HG03103 (cell line): ENCODE measurements around the gene FAM111B.

Experiments used
- ATAC-seq: cut with Tn5 transposase; IDR thresholded peaks from one replicate; pipeline ENCODE4 v1.9.1; 2021; ENCODE audit warnings: low read depth; ENCODE audit not compliant: unreplicated experiment

FAM111B gene

DNA sequence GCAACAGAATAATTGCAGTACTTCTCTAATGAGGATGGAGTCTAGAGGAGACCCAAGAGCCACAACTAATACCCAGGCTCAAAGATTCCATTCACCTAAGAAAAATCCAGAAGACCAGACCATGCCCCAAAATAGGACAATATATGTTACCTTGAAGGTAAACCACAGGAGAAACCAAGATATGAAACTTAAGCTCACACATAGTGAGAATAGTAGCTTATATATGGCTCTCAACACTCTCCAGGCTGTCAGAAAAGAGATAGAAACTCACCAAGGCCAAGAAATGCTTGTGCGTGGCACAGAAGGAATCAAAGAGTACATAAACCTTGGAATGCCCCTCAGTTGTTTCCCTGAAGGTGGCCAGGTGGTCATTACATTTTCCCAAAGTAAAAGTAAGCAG, 44.7 kb downstream of the FAM111B start:
- peak; percentile 41 for ATAC-seq

DNA sequence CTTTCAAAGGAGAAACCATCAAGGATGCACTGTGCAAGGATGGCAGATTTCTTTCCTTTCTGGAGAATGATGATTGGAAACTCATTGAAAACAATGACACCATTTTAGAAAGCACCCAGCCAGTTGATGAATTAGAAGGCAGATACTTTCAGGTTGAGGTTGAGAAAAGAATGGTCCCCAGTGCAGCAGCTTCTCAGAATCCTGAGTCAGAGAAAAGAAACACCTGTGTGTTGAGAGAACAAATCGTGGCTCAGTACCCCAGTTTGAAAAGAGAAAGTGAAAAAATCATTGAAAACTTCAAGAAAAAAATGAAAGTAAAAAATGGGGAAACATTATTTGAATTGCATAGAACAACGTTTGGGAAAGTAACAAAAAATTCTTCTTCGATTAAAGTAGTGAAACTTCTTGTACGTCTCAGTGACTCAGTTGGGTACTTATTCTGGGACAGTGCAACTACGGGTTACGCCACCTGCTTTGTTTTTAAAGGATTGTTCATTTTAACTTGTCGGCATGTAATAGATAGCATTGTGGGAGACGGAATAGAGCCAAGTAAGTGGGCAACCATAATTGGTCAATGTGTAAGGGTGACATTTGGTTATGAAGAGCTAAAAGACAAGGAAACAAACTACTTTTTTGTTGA, 45.4 kb downstream of the FAM111B start:
- ATAC-seq, result peak; percentile 74

DNA sequence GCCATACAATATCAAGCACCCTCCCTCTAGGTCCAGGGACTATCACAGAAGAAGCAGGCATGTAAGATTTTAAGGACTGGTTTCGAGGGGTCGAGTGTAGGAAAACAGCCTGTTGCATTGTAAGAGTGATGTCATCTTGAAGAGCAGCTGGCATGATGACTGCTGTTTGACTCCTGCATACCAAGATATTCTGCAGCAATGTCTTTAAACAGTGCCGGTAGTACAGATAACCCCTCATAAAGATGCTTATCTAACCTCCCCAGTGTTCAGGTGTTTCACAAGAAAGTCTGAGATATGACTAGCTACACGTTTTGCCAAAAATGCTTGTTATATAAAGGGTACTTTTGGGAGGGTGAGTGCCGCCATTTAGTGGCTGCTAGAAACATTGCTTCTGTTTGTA, 47.6 kb downstream of the FAM111B start:
- no peak for ATAC-seq

DNA sequence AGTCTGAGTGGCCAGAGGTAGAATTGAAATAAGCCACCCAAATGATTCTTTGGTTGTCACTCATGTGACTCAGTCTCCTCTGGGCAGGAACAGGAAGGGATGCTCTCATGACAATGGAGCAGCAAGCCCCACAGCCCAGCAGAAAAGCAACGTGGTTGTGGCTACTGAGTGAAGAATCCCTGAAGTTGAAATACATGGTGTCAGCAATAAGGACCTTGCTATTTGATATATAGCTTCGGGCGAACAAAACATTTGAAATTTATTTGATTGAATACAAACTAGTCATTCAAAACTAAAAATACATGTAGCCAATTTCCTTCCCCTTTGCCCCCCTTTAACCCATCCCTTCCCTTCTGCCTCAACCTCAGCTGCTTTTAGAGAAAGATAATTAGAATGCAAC, 50.4 kb downstream of the FAM111B start:
- no peak for ATAC-seq

DNA sequence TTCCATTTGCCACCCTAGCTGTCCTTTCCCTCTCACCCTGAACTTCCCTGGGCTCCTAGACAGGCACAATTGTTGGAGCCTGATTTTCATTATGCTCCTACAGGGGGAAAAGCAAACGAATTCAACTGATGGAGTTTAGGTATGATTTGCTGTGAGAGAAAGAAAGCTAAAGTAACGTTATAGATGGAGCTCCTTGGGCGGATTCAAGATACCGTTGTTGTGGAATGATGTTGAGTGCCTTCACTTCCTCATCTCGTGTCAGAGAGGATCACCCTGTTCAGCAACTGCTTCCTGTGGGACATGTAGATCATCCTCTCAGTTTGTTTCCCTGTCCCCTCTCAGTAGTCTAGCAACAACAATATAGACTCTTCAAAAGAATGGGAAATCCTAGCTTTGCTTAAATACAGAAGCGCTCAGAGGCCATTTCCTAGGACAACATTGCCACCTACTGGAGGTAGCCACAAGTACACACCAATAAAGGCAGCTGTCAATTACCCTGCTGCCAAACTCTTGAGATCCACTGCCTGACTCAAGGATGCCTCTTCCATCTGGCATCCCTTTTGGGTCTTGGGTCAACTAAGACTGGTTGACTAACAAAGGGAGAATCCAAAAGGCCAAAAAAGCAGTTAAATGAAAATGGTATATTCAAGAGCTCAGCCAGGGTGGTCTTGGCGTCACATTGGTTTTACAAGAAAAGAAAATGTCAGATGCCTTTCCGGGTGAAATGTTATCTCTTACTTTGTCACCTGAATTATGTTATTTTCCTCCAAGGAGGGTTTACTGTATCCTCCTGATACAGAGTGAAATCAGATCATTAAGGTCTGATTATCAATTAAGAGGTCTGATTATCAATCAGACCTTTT, 51.4 kb downstream of the FAM111B start:
- ATAC-seq, result peak; percentile 93

DNA sequence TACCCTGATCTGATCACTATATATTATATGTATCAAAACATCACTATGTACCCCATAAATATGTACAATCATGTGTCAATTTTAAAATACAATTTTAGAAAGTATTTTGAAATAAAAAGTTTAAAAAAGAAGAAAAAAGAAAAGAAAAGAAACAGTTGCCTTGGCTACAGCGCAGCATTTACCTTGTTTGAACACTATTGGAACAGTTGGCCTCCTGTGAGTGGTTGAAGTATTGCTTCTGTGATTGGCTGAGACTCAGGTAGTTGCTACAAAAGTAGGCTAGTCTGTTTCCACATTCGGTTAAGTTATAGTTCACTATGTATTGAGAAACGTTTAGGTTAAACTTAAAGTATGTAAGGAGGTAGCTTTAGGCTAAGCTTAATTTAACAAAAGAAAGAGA, 57.0 kb downstream of the FAM111B start:
- no peak for ATAC-seq

DNA sequence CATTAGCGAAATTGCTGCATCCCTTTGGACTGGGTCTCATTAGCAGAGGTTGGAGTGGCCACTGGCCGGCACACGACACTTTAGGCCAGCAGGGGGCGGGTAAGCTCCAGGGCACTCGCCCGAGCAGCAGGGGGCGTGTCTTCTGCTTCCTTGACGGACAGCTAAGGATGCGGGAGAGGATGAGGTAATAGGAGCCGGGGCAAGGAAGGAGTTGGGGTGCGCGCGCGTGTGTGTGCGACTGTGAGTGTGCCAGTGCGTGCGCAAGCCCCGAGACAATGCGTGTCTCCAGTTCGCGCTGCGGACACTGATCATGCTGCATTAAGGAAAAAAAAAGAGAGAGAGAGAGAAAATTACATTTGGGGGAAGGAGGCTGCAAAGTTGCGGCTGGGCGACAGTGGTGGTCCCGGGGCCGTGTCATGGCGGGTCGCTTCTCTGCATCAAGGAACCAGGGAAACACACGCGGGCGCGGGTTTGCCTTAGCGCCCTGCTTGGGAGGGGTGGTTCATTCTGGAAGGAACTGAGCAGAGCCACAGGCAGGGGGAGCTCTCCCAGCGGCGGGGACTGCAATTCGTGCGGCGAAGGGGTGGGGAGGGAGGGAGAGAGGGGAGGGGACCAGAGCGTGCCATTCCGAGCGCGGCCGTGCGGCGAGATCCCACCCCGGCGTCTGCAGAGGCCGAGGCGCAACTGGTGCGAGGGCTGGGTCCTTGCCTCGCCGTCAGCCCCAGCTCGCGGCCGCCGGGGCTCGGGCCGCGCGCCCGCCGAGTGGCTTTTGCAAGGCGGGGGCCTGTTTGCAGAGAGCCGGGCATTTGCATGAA, 64.7 kb downstream of the FAM111B start, which contains the start of gene DTX4:
DTX4 (plus strand) TSS at position 625 of the 815 bp plus-strand sequence. CDS start 464 bp downstream, outside the sequence.
- ATAC-seq, result peak; percentile 61

DNA sequence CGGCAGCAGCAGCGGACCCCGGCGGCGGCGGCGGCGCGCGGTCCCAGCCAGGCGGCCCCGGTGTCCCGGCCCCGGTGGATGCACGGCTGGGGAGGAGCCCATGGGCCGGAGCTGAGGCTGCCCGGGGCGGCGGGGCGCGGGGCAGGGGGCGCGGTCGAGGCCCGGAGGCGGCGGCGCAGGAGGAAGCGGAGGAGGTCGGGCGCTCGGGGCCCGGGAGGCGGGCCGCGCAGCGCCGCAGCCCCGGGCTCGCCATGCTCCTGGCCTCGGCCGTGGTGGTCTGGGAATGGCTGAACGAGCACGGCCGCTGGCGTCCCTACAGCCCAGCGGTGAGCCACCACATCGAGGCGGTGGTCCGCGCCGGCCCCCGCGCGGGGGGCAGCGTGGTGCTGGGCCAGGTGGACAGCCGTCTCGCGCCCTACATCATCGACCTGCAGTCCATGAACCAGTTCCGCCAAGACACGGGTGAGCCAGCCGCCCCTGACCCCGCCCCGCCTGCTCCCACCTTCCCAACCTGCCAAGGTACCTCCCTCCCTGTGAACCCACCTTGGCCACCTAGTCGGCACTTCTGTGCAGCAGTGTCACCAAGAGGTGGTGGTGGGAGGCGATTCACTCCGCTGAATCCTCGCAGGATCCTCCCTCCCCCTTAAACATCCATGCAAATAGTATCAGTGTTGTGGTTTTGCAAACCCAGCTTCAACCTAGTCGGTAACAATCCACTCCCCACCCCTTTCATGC, 65.5 kb downstream of the FAM111B start:
- ATAC-seq, result peak; percentile 23

DNA sequence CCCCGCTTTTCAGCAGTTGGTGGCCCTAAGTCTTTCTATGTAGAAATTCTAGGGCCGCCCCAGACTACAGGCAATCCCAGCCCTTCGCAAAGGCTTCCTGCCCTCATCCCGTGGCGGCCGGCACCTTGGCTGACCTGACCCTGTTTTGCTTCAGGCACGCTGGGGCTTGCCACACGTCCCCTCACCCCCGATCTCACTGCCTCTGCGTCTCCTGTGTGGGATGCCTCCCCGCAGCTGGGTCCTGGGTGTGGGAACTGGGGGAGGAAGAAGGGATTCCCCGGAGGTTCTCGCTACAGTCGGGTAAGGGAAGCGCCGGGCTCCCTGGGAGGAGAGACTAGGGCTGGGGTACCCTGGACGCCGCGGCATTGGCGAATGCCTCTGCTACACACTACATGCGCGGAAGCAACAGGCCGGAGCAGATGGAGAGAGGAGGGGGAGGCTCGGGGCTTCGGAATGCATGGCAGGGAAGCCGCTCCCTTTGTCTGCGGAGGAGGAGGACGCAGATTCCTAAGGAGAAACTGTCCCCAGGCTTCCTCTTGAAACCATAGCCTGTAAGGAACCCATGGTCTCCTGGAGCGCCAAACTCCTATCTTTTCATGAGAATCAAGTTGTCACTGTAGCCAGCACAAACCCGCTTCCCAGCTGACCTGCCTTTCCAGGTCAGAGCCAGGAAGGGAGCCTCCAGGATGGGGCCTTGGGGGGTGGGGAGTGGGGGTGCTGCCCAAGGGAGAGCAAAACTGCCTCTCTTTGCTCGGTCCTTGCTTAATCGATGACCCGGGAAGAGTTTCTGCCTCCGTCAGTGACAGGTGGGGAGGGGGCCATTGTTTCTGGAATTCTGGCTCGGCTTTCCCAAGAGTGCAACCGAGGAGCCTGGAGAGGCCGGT, 66.3 kb downstream of the FAM111B start:
- peak; percentile 0 for ATAC-seq

DNA sequence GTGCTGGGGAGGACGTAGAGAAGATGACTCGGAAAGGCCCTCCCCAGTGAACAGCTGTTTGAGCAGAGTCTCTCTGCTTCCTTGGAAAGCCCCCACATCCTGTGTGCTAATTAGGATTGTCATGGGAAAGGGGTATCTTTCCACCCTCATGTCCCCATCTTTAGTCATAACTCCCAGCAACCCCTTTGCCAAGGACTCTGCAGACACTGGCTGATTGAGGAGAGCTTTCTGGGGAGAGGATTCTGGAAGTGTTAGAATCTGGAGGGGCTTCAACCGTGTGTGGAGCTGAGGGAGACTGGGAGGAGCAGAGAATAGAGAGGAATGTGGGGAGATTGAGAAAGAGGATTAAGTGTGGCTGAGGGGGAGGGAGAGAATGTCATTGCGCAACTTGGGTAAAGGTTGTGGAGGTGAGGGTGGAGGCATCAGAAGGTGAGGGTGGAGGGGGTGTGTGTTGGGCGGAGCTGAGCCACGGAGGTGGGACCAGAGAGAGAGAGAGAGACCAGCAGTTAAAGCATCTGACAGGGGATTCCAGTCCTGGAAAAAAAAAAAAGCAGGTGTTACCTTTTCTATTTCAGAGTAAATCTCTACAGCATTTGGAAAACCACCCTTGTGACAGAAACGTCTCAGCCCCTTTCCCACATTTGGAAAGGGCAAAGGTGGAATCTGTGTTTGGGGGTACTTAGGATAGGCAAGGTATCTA, 67.1 kb downstream of the FAM111B start:
- ATAC-seq, result no peak

DNA sequence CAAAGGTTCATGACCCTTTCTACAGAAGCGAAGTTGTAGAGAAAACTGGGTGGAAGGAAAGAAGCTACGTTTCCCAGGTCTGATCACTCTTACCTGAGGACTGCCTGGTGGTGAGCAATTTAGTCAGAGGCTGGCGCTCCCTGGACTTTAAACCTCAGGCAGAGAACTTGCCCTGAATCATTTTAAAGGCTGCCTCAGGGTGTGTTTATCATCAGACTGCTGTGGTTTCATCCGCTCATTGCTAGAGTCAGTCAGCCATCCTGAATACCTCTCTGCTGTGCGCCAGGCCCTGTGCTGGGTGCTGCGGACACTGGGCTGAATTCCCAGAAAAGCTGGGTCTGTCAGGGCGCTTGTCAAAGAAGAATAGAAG, 67.6 kb downstream of the FAM111B start:
- no peak for ATAC-seq

DNA sequence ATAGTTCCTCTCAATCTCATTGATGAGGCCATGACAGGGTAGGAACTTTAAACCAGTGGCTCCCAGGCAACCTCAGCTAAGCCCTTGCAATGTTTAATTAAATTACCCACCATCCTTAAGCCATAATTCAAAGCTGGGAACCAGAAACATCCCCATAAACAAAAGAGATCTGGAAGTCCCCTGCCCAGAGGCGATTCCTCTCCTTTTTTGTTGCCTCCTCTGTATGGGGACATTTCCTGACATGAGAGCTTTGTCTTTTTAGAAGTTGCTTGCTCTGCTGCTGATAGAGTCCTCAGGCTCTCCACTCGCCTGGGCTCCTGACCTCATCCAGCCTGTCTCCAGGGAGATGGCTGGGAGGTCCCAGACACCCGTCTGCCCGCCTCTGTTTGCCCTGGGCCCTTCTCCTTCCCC, 68.1 kb downstream of the FAM111B start:
- no peak for ATAC-seq

DNA sequence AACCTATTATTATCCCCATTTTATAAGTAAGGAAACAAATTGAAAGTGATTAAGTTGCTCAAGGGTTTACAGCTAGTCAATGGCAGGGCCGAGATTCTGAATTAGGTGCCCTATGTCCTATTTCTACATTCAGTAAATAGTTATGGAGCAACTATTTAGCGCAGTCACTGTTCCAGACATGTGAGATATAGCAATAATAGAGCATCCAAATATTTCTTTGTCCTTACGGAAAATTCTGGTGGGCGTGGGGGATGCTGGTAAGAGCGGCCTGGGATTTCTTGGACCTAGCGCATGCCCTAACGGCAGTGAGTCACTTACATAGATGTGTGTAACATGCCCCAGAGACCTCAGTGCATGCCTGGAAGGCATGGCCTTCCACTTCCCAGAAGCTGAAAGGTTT, 69.3 kb downstream of the FAM111B start:
- no peak for ATAC-seq
